NCI-H345 (cell line): Measurements from ENCODE around the gene HIVEP1.

Experiments used
- DNase-seq: peaks from one replicate; lab custom pipeline; 2025; lab: John Stamatoyannopoulos, UW

HIVEP1 gene

GRCh38 chr6:12012038-12012557, at the start of gene HIVEP1:
TSS of gene HIVEP1 (plus strand) at chr6:12012312. CDS start at chr6:12015629, 3,317 bp downstream.
- DNase-seq = no peak

DNA sequence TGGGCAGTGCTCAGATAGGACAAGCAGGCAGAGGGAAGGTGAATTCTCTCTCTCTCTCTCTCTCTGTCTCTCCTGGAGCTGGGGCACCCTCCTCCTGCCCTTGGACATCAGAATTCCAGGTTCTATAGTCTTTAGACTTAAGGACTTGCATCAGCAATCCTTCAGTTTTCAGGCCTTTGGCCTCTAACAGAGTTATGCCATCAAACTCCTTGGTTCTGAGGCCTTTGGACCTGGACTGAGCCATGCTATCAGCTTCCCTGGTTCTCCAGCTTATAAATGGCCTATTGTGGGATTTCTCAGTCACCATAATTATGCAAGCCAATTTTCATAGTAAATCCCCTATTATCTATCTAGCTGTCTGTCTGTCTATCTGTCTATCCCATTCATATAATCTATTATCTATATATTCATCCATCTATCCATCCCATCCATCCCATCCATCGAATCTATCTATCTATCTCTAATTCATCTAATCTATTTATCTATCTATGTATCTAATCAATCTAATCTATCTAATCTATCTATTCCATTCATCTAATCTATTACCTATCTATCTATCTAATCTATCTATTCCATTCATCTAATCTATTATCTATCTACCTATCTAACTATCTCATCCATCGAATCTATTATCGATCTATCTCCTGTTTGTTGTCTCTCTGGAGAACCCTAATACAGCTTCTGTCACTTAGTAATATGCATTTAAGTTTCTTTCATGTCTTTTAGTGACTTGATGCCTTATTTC, 48.2 kb upstream of the HIVEP1 start:
- DNase-seq = no peak

DNA sequence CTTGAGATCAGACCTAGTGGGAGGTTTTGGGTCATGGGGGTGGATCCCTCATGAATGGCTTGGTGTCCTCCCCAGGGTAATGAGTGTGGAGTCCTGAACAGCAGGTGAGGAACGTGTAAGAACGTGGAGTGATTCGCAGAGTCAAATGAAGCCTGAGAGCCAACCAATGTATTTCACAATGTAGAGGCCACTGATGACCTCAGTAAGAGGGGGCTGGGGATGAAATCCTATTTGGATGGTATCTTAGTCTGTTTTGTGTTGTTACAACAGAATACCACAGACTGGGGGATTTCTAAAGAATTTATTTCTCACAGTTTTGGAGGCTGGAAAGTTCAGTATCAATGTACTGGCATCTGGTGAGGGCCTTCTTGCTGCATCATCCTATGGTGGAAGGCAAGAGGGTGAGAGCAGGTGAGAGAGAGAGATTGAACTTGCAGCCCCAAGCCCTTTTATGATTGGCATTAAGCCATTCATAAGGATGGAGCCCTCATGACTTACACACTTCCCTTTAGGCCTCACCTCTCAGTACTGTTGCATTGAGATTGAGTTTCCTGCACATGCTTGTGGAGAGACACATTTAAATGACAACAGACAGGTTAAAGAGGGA, 47.3 kb upstream of the HIVEP1 start:
- no peak for DNase-seq

DNA sequence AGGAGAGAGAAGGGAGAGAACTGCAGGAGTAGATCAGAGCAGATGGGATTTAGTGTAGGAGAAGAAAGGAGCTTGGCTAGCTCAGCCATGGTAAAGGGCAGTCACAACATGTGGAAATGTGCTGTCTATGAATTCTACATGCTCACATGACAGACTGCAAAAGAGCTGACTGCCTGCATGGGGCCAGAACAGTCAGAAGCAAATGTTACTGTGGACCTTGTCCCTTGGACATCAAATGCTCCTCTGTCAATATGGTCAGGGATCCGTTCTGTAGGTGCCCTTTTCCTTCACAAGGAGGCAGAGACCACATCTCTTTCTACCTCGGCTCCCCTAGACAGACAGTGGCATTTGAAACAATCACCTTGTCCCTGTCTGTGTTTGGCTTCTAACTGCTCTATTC, 46.6 kb upstream of the HIVEP1 start:
- DNase-seq = no peak

DNA sequence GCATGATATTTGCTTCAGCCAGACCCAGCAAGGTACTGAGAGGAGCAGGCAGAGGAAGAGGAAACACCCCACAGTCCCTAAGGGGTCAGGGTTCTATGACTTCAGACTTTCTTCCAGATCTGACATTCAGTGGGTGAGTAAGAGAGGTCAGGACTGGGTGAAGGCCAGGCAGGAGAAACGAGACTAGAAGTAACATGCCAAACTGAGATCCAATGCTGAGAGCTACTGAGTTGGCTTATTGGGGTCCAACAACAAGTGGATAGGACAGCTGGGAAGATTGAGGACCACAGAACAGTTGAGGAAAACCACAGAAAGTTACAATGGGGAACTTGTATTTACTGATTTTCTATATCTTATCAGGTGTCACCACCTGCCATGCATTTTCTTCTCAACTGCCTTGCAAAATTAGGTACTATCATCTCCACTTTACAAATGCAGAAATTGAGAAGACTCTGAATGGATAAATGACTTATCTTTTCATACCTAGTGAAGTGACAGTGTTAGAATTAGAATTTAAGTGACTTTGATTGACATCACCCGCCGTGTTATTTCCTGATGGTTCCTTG, 43.8 kb upstream of the HIVEP1 start:
- no peak for DNase-seq

DNA sequence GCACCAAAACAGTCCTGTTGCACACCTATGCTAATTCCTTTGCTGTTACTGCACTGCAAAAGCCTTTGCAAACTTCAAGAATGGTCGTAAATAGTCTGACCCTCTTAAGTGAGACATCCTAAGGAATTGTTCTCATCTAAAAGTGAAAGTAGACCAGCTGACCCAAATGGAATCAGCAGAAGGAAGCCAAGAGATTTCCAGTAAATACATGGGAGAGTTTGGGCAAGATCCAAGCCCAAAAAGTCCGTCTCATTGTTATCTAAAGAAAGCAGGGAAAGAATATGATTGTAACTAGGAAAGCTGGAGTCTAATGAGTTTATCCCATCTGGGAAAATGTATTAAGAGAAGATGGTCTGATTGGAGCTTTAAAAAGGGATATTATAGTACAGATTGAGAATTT, 43.0 kb upstream of the HIVEP1 start:
- no peak for DNase-seq

- DNase-seq = no peak
Measured at GRCh38 chr6:11970114-11970513, 42.0 kb upstream of the HIVEP1 start.

DNA sequence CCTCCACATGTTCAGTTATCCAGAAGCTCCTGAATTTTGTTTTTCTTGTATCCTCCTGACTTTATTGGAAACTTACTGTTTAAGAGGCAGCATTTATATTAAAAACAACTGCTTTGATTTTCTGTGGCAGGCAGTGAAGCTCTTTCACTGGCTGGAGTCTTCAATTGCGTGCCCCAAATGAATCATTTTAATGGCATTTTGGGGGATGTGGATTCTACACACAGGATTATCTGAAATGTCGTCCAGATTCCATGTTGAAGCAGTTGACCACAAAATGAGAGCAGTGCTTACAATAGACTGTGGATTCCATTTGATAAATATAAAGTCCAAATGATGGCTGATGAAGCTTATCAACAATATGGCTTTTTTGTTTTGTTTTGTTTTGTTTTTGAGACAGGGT, 41.0 kb upstream of the HIVEP1 start:
- no peak for DNase-seq

- DNase-seq = no peak
Measured at GRCh38 chr6:11972270-11972669, 39.8 kb upstream of the HIVEP1 start.

DNA sequence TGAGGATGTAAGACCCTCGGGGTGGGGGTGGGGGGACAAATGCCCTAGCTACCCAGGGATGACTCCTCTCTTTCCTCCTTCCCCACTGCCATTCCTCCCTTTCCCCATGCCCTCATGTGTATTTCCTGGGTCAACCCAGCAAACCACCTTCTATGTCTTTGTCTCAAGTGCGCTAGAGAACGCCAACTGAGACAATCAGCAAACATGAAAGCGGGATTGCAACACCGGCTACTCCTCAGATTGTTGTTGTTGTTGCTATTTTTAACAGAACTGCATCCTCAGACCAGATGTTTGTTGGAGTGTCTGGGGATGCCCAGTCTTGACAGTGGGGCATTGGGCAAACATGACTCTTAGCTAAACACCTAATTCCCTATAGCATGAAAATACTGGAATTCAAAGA, 39.3 kb upstream of the HIVEP1 start:
- no peak for DNase-seq

DNA sequence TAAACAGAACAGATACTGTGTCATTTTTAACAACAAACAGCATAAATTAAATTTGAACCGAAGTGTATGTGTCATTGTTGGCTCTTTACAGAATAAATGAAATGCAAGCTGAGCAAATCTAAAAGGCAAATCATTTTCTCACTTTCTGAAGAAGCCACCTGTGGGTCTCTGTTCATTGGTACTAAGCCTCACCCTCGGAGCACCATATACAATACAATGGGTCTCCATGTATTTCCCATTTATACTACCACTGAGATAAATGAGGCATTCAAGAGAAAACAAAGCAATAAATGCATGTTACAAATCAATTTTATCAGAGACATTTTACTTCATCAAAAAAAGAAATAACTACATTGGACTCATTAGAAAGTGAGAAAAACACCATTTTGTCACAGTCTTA, 38.9 kb upstream of the HIVEP1 start:
- no peak for DNase-seq

GRCh38 chr6:11974089-11974488, 38.0 kb upstream of the HIVEP1 start:
- no peak for DNase-seq

DNA sequence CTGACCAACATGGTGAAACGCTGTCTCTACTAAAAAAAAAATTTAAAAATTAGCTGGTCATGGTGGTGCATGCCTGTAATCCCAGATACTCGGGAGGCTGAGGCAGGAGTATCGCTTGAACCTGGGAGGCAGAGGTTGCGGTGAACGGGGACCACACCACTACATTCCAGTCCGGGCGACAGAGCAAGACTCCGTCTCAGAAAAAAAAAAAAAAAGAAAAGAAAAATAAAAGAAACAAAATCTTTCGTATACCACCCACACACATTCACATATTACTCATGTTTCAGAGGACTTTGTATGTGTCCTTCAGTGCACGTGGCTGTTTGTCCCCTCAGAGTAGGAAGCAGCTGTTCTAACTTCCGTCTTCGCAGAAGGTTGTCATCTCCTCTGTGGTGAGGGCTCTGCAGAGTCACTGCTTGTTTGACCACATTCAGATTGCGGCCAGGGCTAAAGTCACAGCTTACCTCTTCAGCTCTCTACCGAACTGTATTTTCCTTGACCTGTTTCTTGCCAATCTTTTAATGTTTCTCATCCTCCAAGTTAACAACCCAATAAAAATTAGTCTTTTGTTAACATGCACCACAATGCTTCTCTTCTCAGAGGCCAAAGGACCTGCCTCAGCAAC, 36.6 kb upstream of the HIVEP1 start:
- DNase-seq = no peak

DNA sequence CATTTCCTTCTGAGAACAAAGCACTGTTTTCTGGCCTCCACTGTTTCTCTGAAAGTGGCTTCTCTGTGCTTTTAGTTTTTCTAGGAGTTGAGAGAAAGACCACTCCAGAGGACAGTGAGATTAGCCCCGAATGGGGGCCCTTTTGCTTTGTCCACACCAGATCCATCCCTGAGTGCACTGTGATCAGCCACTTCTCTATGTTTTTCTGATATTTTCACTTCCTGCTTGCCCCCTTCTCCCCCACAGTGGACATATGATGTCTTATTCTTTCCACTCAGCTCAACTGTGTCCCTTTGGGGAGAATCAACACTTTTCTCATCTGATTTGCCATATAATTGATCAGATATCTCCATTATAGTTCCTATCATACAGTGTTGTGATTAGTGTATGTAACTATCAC, 35.6 kb upstream of the HIVEP1 start:
- no peak for DNase-seq

GRCh38 chr6:11977193-11977592, 34.9 kb upstream of the HIVEP1 start:
- no peak for DNase-seq

DNA sequence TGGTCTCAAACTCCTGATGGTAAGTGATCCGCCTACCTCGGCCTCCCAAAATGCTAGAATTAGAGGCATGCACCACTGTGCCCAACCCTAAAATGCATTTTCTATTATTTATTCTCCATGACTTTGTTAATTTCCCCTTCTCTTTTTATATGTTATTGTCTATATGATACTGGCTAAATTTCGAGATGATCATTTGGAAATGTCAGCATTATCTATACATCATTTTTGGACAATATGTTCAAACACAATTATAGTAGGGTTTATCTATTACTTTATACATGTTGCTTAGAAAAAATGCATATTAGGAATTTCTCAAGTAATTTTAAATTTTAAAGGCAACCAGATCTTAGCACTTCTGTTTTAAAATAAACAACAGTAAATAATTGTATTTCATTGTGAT, 34.4 kb upstream of the HIVEP1 start:
- DNase-seq = no peak

- no peak for DNase-seq
Measured at GRCh38 chr6:11978169-11978987, 33.7 kb upstream of the HIVEP1 start.

- DNase-seq = no peak
Measured at GRCh38 chr6:11979866-11980265, 32.2 kb upstream of the HIVEP1 start.

GRCh38 chr6:11983306-11983705, 28.8 kb upstream of the HIVEP1 start:
- no peak for DNase-seq

GRCh38 chr6:11987386-11987785, 24.7 kb upstream of the HIVEP1 start:
- DNase-seq = no peak

- DNase-seq = no peak
Measured at GRCh38 chr6:11989386-11989785, 22.7 kb upstream of the HIVEP1 start.

GRCh38 chr6:11992086-11992485, 20.0 kb upstream of the HIVEP1 start:
- no peak for DNase-seq
